ENCODE data around the gene STRADA.

STRADA gene

DNA sequence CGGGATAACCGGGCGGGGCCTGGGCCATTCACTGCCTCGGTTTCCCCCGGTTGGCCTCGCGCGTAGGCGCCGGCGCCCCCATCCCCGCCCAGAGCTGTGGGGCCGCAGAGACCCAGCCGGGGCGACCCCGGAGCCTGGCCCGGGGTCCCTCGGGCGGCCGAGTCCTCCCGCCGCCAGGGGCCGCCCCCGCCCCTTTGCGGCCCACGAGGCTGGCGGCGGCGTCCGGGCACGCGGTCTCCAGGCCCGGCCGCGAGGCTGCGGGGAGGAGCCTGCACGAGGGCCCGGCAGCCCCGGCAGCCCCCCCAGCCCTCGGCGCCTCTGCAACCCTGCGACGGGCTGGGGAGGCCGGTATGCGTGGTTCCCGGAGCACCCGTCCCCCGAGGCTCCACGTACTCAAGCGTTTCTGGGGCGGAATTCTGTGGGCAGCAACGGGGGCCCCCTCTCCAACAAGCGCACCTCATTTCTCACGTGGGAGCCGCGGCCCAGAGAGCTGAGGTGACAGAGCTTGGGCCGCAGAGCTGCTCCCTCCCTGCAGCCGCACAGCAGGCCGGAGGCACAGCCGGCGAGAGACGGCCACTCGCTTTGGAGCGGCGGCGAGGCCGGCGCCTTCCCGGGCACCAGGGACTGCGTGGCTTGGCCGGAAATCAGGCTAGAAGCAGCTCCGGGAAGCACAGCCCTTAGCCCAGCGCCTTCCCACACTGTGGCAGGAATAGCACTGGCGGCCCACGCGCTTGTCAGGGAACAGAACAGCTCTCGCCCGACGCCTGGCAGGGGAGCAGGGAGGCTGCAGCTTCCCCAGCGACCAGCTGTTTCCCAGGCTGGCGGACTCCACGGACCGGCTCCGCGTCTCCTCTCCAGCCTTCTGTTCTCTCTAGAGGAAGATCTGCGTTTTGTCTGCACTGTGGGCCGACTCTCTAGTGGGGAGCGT, 40.8 kb downstream of the STRADA start:
- H3K36me3 ChIP-seq (ENCODE audit: control insufficient read depth in 1 of 2, insufficient read depth in 2 of 2, low read length in 2 of 2): peaks cover 12 to 24% of the 10 kb centered on the region in 2 donors
- H3K27me3 ChIP-seq (ENCODE audit: low read depth, low read length): no peaks in the 10 kb centered on the region
- no peak overlapping the region for H3K27ac ChIP-seq (ENCODE audit: low read length)
- H3K4me1 ChIP-seq (ENCODE audit: control insufficient read depth in 1 of 2, insufficient read depth in 2 of 2, low read length in 2 of 2): peaks cover 0 to 22% of the 10 kb centered on the region in 2 donors
- no peaks in the 10 kb centered on the region for H3K9me3 ChIP-seq (ENCODE audit: control insufficient read depth in 1 of 2, low read length in 2 of 2)
- peak overlapping the region; percentile 37 to 61 for H3K4me3 ChIP-seq (ENCODE audit: low read depth in 1 of 2, low read length in 2 of 2)

DNA sequence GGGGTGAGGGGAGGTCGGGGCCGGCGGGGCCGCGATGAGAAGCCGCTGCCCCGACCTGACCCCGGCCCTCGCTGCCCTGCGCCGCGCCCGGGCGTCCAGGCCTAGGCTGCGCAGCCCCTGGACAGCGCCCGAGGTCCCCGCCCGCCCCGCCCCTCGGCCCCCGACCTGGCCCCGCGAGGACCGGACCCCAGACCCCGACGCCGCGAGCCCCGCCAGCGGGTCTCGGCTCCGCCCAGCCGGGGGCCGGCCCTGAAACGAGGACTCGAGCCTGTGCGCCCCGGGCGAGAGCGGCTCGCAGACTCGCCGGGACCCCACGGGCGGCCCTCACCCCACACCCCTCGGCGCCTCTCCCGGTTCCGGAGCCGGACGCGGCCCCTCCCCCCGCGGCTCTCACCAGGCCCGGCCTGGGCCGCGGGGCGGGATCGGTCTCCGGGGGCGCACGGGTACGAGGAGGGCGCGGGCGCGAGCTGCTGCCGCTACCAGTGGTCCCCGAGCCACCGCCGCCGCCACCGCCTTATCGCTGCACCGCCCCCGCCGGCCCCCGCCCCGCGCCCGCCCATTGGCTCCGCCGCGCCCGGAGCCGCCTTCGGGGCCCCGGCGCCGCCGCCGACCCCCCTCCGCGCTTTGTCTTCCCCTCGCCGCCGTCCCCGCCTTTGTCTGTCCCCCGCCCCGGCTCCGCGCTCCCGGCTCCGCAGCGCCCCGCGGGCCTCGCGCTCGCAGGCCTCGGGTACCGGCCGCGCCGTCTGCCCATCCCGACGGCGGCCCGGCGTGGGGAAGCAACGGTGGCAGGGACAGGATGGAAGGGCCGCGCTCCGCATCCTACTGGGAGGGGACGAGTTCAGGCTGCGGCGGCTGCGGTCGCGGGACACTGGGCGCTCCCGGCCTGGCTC, 41.7 kb downstream of the STRADA start, which contains the start of gene LIMD2:
Gene LIMD2, minus strand, starts transcription at position 488 of the 890 bp plus-strand sequence. CDS start 827 bp downstream, outside the sequence.
- Histone ChIP-seq H3K27ac (ENCODE audit: low read length) (no peak within 1 kb of the TSS), H3K36me3 (ENCODE audit: control insufficient read depth in 1 of 2, insufficient read depth in 2 of 2, low read length in 2 of 2) (peaks cover 12 to 21% of the 10 kb centered on the region in 2 donors), H3K4me3 (ENCODE audit: low read depth in 1 of 2, low read length in 2 of 2) (peak within 1 kb of the TSS; percentile 37 to 64), H3K27me3 (ENCODE audit: low read depth, low read length) (no peaks in the 10 kb centered on the region), H3K9me3 (ENCODE audit: control insufficient read depth in 1 of 2, low read length in 2 of 2) (no peaks in the 10 kb centered on the region), H3K4me1 (ENCODE audit: control insufficient read depth in 1 of 2, insufficient read depth in 2 of 2, low read length in 2 of 2) (peaks cover 0 to 27% of the 10 kb centered on the region in 2 donors)

DNA sequence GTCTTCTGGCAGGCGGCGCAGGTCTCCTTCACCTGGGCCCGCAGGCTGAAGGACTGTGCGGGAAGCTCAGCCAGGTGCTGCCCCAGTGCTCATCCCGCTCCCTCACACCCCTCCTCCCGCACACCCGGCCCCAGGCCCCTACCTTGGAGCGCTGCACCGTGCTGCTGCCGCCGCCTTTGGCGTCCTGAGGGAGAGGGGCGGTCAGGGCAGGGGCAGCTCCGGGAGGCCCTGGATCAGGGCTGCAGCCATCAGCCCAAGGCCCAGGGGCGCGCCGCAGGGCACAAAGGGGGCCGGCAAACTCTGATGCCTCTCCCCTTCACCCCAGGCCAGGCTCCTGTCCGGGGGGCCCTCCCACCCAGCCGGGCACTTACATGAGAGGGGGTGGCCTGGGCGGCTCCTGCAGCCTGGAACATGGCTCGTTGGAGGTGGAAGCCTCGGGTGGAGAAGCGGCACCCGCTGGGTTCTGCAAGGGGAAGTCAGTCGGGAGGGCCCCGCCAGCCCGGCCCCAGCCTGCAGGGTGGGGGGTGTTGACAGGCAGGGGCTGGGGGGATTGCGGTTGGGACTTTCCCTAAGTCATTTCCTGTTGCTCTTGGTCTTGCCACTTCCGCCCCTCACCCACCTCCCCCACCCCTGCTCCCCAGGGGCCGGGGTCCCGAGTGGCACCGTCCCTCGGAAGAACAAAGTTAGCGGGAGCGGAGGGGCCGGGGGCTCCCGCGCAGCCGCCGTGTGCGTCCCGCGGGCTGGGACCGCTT, 42.5 kb downstream of the STRADA start:
- no peaks in the 10 kb centered on the region for H3K9me3 ChIP-seq (ENCODE audit: control insufficient read depth in 1 of 2, low read length in 2 of 2)
- H3K27me3 ChIP-seq (ENCODE audit: low read depth, low read length): no peaks in the 10 kb centered on the region
- H3K36me3 ChIP-seq (ENCODE audit: control insufficient read depth in 1 of 2, insufficient read depth in 2 of 2, low read length in 2 of 2): peaks cover 15 to 17% of the 10 kb centered on the region in 2 donors
- peak overlapping the region in 1 of 2 donors; percentile 64 for H3K4me3 ChIP-seq (ENCODE audit: low read depth in 1 of 2, low read length in 2 of 2)
- no peak overlapping the region for H3K27ac ChIP-seq (ENCODE audit: low read length)
- peaks cover 0 to 27% of the 10 kb centered on the region in 2 donors for H3K4me1 ChIP-seq (ENCODE audit: control insufficient read depth in 1 of 2, insufficient read depth in 2 of 2, low read length in 2 of 2)

DNA sequence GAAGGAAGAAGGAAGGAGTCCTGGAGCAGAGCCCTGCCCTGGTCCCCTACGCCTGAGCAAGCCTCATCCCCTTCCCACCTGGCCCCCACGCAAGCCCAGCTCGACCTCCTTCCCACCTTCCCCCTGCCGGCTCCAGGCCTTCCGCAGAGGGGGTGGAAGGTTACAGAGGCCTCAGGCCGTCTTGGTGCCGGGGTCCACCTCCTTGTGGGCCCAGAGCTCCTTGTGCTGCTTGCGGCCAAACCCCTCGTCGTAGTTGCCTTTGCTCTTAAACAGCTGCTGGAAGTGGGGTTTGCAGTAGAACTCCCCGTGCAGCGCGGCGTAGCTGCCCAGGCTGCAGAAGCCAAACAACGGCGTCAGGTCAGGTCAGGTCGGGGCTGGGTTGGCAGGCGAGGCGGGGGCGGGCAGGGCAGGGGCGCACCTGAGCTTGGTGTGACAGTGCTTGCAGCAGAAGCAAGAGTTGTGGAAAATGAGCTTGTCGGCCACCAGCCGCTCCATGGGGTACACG, 43.2 kb downstream of the STRADA start:
- H3K27me3 ChIP-seq (ENCODE audit: low read depth, low read length): no peaks in the 10 kb centered on the region
- H3K9me3 ChIP-seq (ENCODE audit: control insufficient read depth in 1 of 2, low read length in 2 of 2): no peaks in the 10 kb centered on the region
- H3K36me3 ChIP-seq (ENCODE audit: control insufficient read depth in 1 of 2, insufficient read depth in 2 of 2, low read length in 2 of 2): peaks cover 12 to 17% of the 10 kb centered on the region in 2 donors
- no peak overlapping the region for H3K27ac ChIP-seq (ENCODE audit: low read length)
- peak overlapping the region in 1 of 2 donors; percentile 64 for H3K4me3 ChIP-seq (ENCODE audit: low read depth in 1 of 2, low read length in 2 of 2)
- H3K4me1 ChIP-seq (ENCODE audit: control insufficient read depth in 1 of 2, insufficient read depth in 2 of 2, low read length in 2 of 2): peaks cover 0 to 27% of the 10 kb centered on the region in 2 donors

DNA sequence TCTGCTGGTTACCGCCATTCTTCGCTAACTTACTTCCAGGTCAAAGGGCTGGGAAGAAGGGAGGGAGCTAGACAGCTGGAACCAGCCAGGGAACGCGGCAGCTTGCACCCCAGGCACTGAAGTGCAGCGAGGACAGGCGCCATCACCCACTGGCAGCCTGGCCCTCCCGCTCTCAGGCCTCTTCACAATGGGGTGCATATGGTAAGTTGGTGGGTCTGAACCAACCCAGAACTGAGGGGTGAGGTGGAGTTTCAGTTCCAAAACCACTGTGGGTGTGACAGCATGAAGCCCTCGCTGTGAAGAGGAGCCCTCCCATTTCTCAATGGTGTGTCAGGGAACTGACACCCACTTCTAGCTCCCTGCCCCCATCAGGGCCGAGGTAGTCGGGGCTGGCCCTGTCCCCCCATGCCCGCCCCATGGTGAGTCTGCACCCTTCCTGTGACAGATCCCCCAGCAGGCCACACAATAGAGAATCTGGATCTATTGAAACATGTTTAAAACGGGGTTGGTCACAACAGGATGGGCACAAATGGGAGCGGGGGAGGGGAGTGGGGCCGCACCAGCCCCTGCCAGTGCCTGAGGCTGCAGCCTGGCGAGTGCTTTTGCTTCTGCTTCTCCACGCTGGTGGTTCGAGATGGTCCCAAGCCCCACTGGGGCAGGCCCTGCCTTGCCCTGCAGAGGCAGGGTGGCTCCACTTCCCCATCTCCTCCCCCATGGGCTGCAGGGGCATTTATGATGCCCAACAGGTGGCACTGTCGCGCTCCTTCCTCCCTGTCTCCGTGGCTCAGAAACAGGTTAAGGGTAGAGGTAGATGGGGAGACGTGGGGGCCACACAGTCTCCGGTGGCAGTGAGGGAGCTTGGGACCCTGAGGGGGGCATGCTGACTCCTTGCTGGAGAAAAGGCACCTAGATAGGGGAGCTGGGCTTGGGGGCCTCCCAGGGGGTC, 44.0 kb downstream of the STRADA start:
- Histone ChIP-seq H3K4me1 (ENCODE audit: control insufficient read depth in 1 of 2, insufficient read depth in 2 of 2, low read length in 2 of 2) (peaks cover 0 to 27% of the 10 kb centered on the region in 2 donors), H3K27me3 (ENCODE audit: low read depth, low read length) (no peaks in the 10 kb centered on the region), H3K9me3 (ENCODE audit: control insufficient read depth in 1 of 2, low read length in 2 of 2) (no peaks in the 10 kb centered on the region), H3K36me3 (ENCODE audit: control insufficient read depth in 1 of 2, insufficient read depth in 2 of 2, low read length in 2 of 2) (peaks cover 11 to 17% of the 10 kb centered on the region in 2 donors), H3K27ac (ENCODE audit: low read length) (no peak overlapping the region), H3K4me3 (ENCODE audit: low read depth in 1 of 2, low read length in 2 of 2) (peak overlapping the region in 1 of 2 donors; percentile 64)

DNA sequence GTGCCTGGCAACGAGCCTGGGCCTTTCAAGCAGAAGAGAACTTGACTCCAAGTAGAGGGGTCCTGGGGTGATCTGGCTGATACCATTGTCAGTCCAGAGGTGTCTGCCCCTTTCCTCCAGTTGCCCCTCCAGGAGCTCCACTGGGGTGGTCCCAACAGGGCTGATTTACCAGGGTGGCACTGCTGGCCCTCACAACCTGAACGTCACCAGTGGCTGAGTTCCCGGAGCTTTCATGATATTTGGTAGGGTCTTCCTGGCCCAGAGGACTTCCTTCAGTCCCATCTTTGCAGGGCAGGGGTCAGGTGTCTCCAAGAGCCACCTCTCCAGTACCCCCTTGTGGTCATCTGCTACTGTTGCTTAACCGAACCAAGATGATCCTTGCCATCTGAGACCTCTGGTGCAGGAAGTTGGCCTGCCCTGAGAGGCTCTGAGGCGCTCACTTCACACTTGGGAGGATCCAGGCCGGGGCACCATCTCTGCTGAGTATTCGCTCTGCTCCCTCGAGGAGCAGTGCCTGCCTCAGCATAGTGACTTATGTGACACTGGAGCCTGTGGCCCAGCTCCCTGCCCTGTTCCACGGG, 45.1 kb downstream of the STRADA start:
- Histone ChIP-seq H3K4me3 (ENCODE audit: low read depth in 1 of 2, low read length in 2 of 2) (no peak overlapping the region), H3K27ac (ENCODE audit: low read length) (no peak overlapping the region), H3K36me3 (ENCODE audit: control insufficient read depth in 1 of 2, insufficient read depth in 2 of 2, low read length in 2 of 2) (peaks cover 21 to 28% of the 10 kb centered on the region in 2 donors), H3K27me3 (ENCODE audit: low read depth, low read length) (no peaks in the 10 kb centered on the region), H3K9me3 (ENCODE audit: control insufficient read depth in 1 of 2, low read length in 2 of 2) (no peaks in the 10 kb centered on the region), H3K4me1 (ENCODE audit: control insufficient read depth in 1 of 2, insufficient read depth in 2 of 2, low read length in 2 of 2) (peaks cover 0 to 27% of the 10 kb centered on the region in 2 donors)

DNA sequence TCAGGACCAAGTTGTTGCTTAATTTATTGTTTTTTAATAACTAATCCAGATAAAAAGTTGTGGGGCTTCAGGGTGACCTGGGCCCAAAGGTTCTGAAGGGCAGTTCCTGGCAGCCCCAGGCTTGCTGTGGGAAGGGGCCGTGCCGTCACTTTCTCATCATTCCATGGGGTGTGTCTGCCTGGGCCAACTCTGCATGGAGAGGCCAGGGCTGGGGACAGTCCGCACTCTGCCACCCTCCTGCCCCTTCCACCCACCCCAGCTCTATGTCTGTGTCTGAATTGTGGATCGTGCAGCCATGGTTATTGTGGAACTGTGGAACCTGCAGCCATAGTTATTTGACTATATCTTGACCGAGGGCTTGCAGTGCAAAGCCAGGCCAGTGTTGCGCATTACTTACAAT, 45.7 kb downstream of the STRADA start:
- Histone ChIP-seq H3K4me3 (ENCODE audit: low read depth in 1 of 2, low read length in 2 of 2) (no peak overlapping the region), H3K27me3 (ENCODE audit: low read depth, low read length) (no peaks in the 10 kb centered on the region), H3K27ac (ENCODE audit: low read length) (no peak overlapping the region), H3K9me3 (ENCODE audit: control insufficient read depth in 1 of 2, low read length in 2 of 2) (no peaks in the 10 kb centered on the region), H3K4me1 (ENCODE audit: control insufficient read depth in 1 of 2, insufficient read depth in 2 of 2, low read length in 2 of 2) (peaks cover 0 to 21% of the 10 kb centered on the region in 2 donors), H3K36me3 (ENCODE audit: control insufficient read depth in 1 of 2, insufficient read depth in 2 of 2, low read length in 2 of 2) (peaks cover 27 to 34% of the 10 kb centered on the region in 2 donors)

DNA sequence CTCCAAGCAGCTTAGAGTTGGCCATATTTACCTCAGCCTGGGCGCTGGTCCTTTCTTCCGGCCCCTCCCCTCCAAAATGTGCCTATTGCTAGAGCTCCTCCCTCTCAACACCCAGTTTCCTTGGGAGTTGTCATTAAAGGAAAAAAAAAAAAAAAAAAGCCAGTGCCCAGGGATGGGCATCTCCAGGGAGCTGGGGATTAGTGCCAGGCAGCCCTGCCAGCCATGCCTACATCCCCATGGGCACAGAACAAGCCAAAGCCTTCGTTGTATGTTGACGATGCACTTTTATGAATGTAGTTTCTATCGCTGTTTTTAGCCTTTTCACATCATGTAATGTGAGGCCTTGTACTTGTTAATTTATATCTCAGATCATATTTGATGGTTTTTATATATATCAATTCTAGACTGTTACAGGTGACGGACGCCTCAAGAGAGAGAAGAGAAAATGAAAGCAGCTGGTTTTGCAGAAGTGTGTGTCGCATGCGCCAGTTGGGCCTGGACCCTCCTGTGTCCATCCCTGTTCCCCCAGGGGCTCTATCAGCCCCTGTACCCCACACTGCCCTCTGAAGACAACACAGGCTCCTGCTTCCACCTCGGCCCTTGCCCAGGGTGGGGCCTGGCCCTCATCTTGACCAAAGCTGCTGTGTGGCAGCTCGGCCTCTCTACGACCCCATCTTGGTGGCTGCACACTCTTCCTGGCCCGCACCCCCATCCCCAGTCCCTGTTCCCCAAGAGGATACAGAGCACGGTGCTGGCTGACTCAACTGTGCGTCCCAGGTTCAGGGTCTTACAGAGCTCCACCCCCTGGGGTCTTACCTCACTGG, 46.4 kb downstream of the STRADA start:
- peaks cover 34 to 41% of the 10 kb centered on the region in 2 donors for H3K36me3 ChIP-seq (ENCODE audit: control insufficient read depth in 1 of 2, insufficient read depth in 2 of 2, low read length in 2 of 2)
- no peaks in the 10 kb centered on the region for H3K9me3 ChIP-seq (ENCODE audit: control insufficient read depth in 1 of 2, low read length in 2 of 2)
- H3K27ac ChIP-seq (ENCODE audit: low read length): no peak overlapping the region
- H3K4me1 ChIP-seq (ENCODE audit: control insufficient read depth in 1 of 2, insufficient read depth in 2 of 2, low read length in 2 of 2): peaks cover 0 to 20% of the 10 kb centered on the region in 2 donors
- H3K27me3 ChIP-seq (ENCODE audit: low read depth, low read length): no peaks in the 10 kb centered on the region
- H3K4me3 ChIP-seq (ENCODE audit: low read depth in 1 of 2, low read length in 2 of 2): no peak overlapping the region

Data from muscle layer of duodenum (tissue), 2 donors.